GM18499 (cell line): ENCODE data around the gene ELOB.
A peak's percentile ranks its signal among the peaks of the same experiment; 100 is the strongest.

ENCODE experiments used
- ATAC-seq: cut with Tn5 transposase; IDR thresholded peaks from one replicate; pipeline ENCODE4 v1.9.1; 2021; ENCODE audit warnings: moderate number of reproducible peaks; ENCODE audit not compliant: insufficient read depth, unreplicated experiment

ELOB gene

DNA sequence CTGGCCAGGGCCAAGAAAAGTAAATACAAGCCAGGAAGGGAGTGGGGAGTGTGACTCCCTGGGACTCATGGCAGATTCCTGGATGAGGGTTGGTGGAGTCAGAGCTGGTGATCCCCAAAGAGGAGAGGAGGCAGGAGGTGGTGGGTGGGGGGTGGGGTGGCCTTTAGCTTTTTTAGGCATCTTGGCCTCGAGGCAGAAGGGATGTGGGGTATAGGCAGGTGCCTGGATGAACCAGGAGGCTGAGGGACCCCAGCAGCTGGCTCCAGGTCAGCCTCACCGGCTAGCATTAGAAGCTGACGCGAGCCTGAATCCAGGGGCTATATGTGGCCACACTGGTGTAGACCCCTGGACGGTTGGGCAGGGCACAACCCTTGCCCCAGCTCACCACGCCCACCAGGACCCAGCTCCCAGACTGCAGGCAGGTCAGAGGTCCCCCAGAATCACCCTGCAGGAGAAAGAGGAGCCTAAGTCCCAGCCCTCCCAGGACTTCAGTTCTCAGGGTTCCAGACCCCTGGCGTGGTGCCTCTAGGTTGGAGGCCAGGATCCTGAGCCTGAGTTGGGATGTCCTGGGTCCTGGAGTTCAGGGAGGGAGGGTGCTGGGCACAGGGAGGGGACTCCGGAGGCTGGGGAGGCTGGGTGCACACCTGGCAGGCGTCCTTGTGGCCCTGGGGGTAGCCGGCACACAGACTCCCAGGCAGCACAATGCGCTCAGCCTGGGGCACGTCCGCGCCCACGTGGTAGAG, 7.4 kb upstream of the ELOB start:
- no peak for ATAC-seq

DNA sequence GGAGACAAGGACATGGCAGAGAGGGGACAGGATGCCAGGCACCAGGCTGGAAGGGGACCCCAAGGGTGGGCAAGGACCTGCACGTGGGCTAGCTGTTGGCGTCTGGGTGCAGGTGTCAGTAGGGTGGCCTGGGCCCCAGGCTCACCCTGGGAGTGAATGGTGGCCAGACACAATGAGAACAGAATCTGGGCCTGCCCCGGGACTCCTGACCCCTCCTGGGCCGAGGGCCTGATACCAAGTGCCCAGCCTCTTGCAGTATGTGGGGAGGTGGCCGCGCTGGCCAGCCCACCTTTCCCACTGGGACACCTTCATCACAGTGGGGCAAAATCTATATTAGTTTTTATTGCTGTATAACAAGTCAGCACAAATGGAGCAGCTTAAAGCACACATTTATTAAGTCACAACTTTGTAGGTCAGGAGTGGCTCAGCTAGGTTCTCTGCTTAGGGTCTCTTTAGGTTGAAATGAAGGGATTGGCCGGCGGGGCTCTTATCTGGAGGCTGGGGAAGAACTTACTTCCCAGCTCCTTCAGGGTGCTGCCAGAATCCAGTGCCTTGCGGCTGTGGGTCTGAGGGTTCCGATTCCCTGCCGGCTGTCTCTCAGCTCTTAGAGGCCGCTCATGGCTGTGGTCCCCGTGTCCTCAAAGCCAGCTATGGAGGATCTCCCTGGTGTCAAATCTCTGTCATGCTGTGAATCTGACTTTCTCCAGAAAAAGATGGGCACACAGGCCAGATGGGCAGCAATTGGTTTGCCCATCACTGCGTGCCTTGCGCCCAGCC, 6.7 kb upstream of the ELOB start:
- ATAC-seq: no peak

DNA sequence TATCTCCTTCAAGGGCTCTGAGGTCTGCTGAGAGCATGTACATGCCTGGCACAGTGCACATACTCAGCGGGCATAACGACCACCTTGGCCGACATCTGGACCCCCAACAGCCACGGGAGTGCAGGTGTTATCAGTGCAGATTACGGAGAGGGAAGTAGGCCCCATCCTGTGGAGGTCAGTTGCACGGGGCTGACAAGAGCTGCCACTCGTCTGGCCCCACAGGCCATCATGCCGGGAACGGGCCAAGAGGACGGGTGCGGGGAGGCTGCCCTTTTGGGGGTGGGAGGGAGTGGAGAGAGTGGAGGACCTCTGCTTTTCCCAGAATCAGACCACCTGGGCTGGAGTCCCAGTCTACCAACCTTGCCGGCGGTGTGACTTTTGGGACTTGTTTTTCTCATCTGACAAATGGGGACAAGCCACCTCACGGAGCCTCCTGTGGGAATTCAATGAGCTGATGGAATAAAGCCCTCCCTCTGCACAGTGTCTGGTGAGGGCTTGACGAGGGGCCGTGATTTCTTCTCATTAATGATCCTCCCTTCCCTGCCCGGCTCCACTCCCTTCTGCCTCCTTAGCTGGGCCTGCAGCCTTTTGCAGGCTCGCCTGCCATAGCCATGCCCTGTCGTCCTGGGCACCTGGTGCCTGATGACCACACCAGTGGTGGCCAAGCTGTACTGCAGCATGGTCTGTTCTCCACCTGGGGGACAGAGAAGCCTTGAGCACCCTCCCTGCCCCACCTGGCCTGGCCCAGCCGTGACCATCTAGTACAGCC, 5.7 kb upstream of the ELOB start:
- no peak for ATAC-seq

DNA sequence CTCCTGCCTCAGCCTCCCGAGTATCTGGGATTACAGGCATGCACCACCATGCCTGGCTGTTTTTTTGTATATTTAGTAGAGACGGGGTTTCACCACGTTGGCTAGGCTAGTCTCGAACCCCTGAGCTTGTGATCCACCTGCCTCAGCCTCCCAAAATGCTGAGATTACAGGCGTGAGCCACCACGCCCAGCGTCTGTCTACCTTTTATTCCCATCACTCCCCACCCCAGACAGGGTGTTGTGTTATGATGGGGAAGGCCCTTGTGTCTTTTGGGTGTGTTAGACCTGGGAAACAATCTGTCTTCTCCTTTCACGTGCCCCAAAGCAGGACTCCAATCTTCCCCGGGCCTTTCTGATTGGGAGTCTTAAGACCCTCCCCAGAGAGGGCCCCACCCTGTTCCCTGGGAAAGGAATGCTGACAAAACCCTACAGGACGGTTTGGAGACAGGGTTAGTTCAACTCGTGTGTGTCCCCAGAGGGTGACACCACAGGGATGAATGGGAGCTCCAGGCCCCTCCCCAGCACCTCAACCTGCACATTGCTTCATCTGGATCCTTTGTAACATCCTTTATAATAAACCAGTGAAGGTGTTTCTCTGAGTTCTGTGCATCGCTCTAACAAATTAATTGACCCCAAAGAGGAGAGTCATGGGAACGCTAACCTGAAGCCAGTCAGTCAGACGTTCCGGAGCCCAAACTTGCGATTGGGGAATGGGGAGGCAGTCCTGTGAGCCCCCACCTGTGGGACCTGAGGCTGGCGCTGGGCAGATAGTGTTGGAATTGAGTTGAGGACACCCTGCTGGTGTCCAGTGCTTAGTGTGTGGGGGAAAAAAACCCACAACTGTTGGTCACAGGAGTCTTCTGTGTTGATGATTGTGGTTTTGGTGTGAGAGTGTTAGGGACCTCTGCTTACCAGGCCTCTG, 3.2 kb upstream of the ELOB start:
- no peak for ATAC-seq

DNA sequence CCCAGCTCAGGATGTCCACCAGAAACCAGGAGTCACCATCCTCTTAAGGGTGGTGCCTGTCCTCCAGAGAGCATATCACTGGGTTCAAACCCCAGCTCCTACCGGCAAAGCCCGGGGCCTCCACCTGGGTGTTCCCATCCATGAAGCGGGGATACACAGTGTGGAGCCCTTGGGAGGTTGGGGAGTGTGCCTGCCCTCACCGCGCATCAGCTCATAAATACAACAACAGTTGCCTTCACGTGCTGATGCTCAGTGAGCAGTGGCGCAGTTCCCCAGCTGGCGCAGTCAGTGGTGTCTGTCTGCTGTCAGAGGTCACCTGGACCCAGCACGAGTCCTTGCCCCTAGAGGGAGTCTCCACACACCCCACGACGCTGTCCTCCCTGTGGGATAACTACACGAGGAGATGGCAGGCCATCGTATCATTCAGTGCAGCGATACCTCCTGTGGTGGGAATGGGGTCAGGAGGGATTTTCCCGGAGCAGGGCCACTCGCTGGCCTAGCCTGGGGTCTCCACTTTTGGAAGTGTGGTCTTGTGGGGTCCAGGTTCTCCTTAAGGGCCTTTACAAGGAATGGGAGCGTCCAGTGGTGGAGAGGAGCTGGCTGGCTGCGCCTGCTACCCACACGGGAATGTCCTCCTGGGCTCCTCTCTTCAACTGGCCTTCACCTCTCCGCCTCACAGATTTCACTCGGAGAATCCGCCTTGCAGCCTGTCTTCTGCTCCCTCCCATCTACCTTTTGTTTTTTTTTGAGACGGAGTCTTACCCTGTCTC, 2.3 kb upstream of the ELOB start:
- ATAC-seq: no peak

DNA sequence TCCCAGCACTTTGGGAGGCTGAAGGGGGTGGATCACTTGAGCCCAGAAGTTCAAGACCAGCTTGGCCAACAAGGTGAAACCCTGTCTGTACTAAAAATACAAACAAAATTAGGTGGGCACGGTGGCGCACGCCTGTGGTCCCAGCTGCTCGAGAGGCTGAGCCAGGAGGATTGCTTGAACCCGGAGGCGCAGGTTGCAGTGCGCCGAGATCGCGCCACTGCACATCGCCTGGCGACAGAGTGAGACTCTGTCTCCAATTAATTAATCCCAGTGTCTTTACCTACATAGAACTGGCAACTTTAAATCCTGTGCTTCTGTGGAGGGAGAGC, 1.5 kb upstream of the ELOB start:
- no peak for ATAC-seq

DNA sequence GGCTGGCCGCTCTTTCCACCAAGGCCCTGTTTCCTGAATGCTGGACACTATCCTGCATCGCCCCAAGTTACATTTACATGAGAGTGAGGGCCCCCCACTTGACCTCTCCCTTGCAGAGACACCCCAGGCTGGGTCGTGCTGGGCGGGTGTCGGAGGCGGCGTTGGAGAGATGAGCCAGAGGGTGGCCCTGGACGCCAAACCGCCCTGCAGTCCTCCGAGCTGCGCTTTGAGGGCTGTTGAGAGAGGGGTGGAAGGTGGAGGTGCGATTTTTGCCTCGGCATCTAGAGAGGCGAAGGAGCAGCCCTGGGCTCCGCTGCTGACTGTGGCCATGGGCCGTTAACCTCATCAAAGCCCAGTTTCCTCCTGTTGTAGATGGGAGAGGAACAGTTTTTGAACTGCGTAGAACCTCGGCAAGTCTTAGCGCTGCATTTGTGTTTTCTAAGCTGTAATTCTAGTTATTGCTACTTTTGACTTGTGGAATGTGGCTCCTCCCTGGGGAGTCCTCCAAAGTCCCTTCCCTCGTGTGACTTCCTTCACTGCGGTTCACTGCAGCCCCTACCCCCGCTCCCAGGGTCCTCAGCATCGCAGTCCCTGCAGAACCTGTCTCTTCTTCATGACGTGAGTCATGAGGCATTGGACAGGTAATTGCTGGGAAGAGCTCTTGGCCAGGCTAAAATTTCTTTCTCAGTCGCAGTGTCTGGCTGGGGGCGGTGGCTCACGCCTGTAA, 986 bp upstream of the ELOB start:
- ATAC-seq: peak; percentile 10

DNA sequence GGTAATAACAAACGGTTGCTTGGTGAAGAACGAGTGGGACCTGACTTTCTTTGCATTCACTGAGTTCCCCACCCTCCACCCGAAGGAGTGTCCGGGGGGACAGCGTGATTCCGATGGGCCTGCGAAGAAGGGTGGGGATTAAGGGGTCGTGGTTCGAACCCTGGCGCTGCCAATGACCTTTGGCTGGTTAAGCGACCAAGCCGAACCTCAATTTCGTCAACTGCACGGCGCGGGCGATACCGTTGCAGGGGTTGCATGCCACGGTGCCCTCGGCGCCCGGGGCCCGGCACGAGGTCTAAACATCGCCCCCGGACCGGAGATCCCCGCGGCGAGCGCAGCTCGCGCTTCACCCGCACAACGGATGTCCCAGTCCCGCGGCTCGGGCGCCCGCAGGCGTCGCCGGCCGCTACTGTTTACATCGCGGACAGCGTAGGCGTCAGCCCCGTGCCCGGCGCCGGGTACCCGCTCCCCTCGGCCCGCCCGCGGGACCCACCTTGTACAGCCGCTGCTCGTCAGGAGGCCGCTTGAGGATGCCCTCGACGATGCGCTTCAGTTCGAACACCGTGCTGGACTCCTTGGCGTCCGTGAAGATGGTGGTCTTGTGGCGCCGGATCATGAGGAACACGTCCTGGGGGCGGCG, 460 bp downstream of the ELOB start:
- ATAC-seq: peak; percentile 9

DNA sequence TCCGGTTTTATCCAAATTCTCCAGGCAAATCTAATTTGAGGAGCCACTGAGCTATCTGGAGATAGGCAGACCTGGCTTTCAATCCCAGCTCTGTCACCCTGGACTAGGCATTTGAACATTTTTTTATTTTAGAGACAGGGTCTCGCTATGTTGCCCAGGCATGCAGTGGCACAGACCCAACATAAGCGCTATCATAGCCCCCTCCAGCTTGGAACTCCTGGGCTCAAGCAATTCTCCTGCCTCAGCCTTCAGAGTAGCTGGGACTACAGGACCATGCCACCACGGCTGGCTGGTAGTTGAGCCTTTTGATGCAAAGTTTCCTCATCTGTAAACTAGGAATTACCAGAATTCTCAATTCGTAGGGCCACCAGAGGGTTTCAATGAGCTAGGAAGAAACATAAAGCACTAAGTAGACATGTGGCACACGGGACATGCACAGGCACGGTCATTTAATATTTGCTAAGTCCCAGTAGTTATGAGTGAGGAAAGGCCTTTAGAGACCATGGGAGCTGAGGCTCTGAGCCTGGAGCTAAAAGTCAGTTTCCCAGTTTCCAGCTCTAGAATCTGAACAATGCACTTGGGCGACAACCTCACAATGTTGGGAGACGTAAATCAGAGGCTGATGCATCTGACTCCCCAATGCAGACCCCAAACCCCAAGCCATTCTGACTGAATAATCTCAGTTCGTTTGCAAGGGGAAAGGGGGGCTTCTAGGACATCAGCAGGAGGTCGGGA, 1.1 kb downstream of the ELOB start:
- no peak for ATAC-seq

DNA sequence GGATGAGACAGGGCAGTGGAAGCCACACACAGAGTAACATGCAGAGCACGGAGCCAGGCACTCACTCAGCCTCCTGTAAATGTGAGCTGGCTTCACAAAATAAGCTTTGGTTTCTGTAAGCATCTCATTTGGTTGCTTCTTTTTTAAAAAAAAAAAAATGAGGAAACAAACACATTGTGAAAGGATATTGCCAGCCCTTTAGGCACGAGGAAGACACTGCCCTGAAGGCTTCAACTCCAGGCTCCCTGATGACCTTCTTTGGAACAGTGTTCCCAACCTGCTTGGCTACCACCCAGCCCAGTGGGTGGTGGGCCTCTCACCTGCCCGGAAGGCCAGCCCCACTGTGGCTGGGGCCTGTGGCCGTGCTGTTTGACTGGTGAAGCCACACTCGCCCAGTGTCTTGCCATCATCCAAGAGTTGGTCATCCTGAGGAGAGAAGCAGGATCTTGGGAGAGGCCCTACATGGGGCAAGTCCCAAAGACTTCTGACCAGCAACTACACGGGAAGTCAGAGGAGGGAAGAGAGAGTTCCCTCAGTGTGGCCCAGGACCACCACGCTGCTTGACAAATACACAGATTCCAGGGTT, 1.9 kb downstream of the ELOB start:
- ATAC-seq: no peak

DNA sequence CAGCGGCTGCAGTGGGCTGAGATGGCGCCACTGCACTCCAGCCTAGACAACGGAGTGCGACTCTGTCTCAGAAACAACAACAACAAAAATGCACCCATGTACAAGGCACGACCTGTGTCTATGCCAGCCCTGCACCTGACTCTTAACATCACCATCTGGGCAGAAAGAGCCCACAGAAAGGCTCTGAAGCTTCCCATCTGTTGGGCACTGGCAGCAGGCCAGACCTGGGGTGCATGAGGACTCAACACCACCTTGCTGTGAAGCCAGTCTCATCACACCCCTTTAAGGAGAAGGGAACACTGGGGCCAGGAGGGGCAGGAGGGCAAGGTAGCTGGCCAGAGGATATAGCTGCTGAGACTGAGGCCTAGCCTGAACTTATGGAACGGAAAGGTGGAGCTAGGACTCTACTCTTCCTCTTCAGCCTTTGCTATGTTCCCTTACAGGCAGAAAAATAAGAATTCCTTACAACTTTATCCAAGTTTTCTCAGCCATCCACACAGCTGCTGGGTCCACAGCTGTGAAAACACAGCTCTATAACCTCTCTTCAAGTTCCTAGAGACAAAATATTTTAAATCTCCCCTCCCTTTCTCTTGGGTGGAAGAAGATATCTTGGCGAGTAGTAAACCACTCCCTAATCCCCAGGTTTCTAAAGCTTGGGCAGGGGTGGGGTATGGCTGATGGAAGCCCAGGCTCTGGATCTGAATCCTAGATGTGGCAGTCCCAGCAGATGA, 2.8 kb downstream of the ELOB start:
- no peak for ATAC-seq

DNA sequence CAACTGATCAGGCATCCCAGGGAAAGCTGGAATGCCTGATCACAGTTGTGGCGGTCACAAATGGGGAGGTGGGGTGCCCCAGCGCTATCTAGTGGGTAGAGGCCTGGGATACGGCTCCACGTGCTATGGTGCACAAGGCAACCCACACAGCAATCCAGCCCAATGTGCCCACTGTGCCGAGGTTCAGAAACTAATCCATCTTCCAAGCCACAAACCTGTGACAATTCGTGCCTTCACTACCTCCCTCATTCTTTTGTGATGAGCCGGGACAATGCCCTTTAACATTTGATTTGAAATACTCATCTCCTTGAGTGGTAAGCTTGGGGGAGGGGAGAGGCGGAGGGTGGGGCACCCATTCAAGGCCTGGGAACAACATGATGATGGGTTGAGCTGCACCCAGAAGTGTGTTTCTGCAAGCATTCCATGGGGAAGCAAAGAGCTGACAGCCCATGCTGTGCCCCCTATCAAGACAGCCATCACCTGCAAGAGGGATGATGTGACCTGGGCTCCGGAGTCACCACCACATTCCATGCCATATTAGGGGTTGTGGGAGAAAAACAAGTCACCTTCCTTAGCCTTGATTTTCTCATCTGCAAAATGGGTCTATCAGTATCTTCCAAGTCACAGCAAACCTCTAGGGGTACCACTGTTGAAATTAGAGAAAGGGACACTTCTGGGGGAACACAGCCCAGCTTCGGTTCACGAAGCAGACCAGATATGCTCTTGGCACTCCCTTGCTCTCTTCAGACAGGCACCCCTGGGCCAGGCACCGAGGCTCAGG, 3.7 kb downstream of the ELOB start:
- no peak for ATAC-seq

DNA sequence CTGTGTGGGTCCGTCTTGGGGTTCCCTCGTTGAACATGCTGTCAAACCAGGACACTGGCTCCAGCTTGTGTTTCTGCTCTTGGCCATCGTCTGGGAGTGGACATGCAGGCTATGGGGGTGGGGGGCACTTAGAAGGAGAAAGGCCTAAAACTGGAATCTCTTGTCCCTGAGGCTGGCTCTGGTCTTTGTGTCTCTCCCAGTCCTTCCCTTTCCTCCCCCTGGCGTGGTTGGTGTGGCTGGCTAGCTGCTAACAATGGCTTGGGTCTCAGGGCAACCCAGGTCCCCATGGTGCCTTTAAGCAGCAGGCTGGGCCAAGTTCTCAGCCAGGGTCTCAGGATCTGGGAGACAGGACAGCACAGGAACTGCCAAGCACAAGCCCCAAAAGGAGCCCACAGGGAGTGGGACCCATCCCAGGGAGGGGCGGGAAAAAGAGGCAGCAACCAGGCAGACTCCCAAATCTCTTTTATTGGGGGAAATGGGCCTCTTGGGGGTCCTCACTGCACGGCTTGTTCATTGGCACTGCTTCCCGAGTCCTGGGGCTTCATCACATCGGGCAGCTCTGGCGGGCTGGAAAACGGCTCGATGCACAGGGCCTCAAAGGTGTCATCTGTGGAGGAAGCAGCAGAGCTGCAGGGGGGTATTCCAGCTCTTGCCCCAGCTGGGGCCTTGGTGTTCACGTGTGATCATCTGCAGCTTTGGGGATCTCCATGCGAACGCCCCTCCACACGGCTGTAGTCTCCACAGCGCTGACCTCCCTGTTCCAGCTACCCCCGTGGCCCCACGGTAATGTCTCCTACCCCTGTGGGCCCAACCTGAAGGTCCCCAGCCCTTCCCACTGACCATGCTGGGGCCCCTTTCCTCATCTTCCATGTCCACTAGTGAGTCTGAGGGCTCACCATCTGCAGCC, 5.3 kb downstream of the ELOB start:
- no peak for ATAC-seq

DNA sequence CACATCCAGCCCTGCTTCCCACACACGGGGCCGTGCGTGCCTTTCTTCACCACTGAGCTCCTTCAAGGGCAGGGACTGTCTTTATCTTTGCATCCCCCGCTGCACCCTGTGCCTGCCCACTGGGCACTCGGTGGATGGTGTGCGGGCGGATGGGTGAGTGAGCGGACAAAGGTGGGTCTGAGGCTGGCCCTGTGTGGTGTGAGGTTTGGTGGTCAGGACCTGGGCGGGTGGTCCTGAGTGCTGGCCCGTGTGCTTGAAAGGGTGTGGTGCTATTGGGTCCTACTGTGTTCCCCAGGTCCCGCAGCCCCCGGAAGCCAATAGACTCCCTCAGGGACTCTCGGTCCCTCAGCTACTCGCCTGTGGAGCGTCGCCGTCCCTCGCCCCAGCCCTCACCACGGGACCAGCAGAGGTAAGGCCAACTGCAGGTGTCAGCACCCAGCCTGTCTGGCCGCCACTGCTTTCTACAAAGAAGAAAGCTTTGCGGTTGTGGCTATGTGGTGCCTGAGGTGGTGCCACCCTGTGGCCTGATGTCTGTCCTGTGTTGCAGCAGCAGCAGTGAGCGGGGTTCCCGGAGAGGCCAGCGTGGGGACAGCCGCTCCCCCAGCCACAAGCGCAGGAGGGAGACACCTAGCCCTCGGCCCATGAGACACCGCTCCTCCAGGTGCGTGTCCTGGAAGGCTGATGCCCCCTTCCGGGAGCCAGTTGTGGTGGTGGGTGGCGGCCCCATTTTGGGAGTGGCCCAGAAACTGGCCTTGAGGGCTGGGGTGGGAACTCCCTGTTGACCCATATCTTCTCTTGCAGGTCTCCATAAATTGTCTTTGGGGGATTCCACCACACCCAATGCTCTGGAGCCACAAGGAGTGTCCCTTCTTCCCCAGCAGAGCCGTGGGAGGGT, 6.8 kb downstream of the ELOB start:
- ATAC-seq: no peak
